Neural progenitor cell (in vitro differentiated cells): ENCODE data around the gene ZFYVE19.

Experiments
- CTCF ChIP-seq: fragments of 200-600 bp; sonication (generic); IDR thresholded peaks from 2 replicates; pipeline ENCODE4 v1.5.1; 2017; ENCODE audit warnings: antibody characterized with exemption, mild to moderate bottlenecking
- EZH2 ChIP-seq: fragments of 200-600 bp; sonication (generic); IDR thresholded peaks from 2 replicates; pipeline ENCODE4 v1.6.1; 2017; ENCODE audit warnings: antibody characterized with exemption, mild to moderate bottlenecking, moderate library complexity
- EZH2phosphoT487 ChIP-seq: fragments of 200-600 bp; sonication (generic); IDR thresholded peaks from 2 replicates; pipeline ENCODE4 v1.6.1; 2017; ENCODE audit warnings: antibody characterized with exemption

- no peak for TF ChIP-seq CTCF
- TF ChIP-seq EZH2phosphoT487: no peak
- no peak for TF ChIP-seq EZH2
These were observed 39.7 kb upstream of the ZFYVE19 start for GRCh38 chr15:40766906-40767837.
